HepG2 (cell line): ENCODE results near the gene ABHD17C.

ENCODE experiments used
- SETDB1 ChIP-seq: sonication (generic); formaldehyde crosslinking; IDR thresholded peaks from 2 replicates; pipeline ENCODE4 v1.5.1; 2020; ENCODE audit warnings: missing genetic modification reagents, mild to moderate bottlenecking, borderline replicate concordance
- SP2 ChIP-seq: sonication (generic); formaldehyde crosslinking; IDR thresholded peaks from 2 replicates; pipeline ENCODE4 v1.5.1; 2020; ENCODE audit warnings: mild to moderate bottlenecking, missing genetic modification reagents
- ZNF335 ChIP-seq: sonication (generic); formaldehyde crosslinking; IDR thresholded peaks from 2 replicates; pipeline ENCODE4 v1.4.0; 2020; ENCODE audit warnings: missing genetic modification reagents

DNA sequence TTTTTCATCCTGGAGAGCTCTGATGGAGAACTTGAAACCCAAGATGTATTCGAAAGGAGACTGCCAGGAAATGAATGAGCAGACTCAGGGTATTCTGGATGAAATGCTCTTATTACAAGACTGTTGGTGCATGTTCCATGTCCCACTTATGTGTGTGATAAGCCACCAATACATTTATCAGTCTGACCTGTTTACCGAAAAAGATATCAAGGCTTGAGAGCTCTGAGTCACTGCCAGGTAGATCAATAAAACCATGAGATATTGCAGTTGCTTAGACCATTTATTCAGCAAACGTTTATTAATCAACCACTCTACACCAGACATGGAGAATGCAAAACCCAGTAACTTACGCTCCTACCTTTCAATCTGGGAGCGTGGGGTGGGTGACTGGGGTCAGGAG, 101.3 kb downstream of the ABHD17C start:
- TF ChIP-seq SETDB1 (CRISPR knock-in tag) (no peak), SP2 (CRISPR knock-in tag) (no peak), ZNF335 (CRISPR knock-in tag) (no peak)
